Measurements from ENCODE around the gene GPC6.
"Not testable (repeated sequence)": the region's sequence is repeated elsewhere in the genome, so short reads cannot be mapped to it uniquely, and the experiment has no call there.

GPC6 gene

DNA sequence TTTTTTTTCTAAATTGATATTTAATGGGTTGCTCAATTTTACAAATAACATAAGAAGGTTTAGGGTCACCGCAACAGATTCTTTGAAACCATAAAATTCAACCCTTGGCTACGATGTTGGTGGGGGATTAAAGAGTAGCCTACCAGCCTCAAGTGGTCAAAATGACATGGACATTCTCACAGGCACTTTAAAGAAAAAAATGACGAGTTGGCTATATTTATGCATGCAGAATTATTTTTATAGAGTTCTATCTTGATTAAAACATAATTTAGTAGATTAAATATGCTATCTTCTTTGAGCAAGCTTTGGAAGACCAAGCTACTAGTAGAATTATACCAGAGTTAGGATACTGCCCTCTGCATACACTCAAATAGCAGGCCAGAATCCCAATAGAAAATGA is 959.9 kb downstream of the GPC6 start:
- no peak for DNase-seq (ENCODE audit: low read depth in 4 of 4, low spot score in 1 of 4)

DNA sequence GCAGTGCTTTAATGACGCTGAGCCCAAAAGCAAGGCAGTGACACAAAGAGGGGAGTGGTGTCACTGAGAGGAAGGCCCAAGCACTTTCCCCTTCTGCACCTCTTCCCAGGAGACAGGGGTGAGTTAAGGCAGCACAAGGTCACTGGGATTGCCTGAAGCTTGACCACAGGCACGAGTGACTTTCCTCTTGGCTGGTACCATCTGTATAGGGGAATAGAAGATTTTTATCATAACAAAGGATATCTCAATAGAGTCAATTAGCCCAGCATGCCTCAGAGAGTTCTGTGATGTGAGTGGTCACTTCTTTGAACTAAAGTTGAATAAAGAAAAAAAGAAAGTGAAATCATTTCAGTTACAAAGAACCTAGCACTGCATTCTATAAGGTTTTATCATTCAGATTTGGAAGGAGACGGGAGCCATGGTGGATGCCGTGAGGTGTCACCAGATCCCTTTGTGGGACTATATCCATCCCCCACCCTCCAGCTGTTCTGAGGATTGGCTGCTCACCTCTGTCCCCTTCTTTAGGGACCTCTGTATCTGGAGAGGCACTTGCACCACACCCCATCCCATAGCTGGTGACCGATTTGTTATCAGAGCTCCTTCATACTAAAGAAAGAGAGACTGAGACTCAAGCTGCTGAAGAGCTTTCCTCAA is 961.7 kb downstream of the GPC6 start:
- DNase-seq (ENCODE audit: low read depth in 4 of 4, low spot score in 1 of 4) = no peak

DNA sequence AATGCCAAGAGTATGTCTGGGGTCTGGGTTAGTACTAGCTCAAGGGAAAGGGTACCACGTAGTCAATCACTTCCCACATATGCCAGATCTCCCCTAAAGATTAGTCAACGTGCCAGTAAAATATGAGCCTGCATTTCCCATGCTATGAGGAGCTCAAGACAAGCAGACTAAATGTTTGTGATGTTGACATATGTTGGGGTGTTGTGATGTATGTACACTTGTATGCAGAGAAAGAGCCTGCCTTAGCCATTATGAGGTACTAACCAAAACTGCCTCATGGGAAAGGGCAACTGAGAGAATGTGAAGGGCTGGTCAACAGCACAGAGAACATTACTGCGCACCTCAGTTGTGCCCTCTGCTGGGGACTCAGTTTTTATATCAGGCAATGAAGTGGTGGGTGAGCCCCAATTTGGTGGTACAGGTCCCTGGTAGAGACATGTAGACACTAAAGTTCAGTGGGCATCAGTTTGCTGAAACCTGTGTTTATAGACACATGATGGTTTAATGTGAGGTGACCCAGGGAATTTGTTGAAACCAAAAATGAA is 965.9 kb downstream of the GPC6 start:
- DNase-seq (ENCODE audit: low read depth in 4 of 4, low spot score in 1 of 4) = no peak

DNA sequence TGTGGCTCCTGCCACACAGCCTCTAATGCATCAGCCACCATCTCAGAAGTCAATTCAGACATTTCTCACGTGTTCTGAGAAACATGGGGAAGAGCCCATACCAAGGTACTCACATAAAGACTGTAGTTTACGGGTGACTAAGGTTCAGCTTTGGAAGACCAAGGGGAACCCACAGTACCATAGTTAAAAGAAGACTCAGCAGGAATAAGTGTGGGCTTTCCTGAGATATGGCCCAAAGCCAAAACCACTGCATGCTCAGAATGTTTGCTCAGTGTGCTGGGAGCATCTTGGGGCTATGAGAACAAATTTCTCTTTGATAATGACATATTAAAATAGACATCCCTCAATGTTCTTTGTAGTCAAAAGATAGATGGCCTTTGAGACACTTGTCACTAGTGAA is 969.1 kb downstream of the GPC6 start:
- no peak for DNase-seq (ENCODE audit: low read depth in 4 of 4, low spot score in 1 of 4)

DNA sequence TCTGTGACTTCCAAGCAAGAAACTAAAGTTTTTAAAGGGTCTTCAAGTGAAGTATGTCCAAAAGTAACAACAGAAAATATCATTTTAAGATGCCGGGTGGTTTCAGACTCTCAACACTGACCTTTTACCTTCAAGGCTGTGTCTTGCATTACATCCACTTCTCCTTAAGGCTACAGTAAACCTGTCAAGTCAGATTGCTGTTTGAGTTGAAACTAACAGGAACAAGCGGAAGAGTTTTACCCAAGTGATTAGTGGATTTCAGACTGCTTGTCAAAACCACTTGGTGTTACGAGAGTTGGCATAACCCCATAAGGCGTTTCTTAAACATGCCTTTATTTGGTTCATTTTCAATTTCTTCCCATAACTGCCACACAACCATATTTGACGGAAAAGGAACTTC is 969.8 kb downstream of the GPC6 start:
- DNase-seq (ENCODE audit: low read depth in 4 of 4, low spot score in 1 of 4) = no peak

DNA sequence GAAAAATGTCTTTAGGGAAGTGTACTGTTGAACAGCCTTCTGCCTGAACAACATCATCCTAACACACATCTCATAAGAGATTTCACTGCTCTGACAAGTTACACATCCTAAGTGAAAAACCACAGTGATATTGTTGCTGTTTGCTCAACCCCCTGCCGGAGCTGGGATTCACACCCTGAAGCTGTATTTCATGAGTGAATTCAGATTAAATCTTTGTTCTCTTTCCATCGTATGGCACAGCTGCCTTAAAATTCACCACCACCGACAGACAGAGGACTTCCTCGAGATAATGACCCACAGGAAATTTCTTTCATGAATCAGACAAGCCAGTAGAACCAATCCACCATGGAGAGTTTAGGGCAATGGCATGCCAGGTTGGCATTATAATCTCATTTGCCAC is 972.1 kb downstream of the GPC6 start:
- no peak for DNase-seq (ENCODE audit: low read depth in 4 of 4, low spot score in 1 of 4)

DNA sequence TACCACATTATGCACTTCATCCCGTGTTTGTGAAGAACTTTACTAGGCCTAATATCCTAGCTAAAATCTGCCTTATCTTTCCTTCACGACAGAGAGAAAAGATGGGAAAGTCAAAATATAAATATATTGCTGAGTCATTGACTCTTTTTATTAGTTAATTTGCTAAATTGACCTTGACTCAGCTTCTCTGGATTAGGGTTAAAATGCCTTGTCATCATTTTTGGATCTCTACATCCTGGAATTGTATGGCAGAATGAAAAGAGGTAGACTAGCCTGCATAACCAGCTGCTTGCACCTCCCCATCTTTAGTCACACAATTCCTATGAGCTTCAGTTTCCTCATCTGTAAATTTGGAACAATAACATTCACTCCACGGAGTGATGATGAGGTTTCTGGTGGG is 972.5 kb downstream of the GPC6 start:
- DNase-seq (ENCODE audit: low read depth in 4 of 4, low spot score in 1 of 4) = no peak

DNA sequence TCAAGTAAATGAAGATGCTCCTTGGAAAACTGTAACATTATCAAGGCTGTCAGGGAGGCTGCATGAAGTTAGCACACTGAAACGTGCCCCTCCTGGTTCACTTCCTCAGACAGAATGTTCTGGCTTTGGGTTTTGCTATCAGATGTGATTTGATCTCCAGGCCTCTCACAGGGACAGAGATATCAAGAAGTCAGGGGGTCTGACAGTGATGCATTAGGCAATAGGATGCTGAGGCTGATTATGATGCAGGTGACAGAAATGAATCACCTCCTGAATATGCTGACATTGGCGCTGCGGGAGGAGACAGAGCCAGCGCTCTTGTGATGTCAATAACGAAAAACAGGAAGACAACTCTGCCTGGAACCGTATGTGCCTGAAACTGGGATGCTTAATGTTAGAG is 974.4 kb downstream of the GPC6 start:
- no peak for DNase-seq (ENCODE audit: low read depth in 4 of 4, low spot score in 1 of 4)

DNA sequence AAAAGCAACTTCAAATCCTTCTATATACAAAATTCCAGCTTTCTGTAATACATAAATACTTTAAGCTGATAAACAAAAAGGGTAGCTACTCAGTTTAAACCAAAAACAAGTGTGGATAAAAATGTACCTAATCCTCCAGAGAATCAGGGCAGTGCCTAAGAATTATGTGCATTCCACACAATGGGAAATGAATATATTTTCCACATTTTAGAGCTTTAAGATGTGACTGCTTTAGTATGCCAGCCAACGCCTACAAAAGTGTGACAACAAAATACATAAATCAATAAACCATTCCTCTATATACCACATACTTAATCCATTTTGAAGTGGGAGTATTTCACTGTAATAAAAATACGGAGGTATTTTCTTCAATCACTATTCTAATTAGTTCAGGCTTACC is 977.6 kb downstream of the GPC6 start:
- no peak for DNase-seq (ENCODE audit: low read depth in 4 of 4, low spot score in 1 of 4)

DNA sequence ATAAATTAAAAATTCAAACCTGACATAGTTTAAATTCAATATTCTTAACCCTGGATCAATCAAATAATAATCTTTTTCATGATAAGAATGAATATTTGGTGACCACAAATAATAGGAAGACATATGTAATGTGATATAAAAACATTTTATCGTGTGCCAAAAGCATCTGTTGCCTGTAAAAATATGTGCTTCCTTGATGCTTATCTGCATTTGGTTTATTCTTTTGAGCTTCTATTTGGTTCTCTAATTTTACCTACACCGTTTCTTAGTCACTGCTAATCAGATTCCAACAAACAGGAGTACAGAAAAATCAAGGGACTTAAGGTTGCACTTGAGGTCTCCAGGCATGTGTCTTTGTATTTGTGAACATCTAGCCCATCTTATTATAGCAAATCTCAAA is 978.3 kb downstream of the GPC6 start:
- DNase-seq (ENCODE audit: low read depth in 4 of 4, low spot score in 1 of 4) = no peak

DNA sequence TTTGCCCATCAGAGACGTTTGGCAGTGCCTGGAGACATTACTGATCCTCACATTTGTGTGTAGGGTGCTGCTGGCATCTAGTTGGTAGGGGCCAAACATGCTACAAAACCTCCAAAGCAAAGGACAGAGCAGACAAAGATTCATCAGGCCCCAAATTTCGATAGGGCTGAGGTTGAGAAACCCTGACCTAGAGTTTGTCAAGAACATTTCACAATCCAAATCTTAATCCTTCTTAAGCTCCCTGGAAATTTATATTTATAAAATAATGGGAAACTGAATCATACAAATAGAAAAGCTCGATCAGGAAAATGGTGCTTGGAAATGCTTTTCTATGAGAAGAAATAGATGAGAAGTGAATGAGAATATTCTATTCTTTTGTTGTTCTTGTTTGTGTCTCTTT is 979.3 kb downstream of the GPC6 start:
- DNase-seq (ENCODE audit: low read depth in 4 of 4, low spot score in 1 of 4) = no peak

DNA sequence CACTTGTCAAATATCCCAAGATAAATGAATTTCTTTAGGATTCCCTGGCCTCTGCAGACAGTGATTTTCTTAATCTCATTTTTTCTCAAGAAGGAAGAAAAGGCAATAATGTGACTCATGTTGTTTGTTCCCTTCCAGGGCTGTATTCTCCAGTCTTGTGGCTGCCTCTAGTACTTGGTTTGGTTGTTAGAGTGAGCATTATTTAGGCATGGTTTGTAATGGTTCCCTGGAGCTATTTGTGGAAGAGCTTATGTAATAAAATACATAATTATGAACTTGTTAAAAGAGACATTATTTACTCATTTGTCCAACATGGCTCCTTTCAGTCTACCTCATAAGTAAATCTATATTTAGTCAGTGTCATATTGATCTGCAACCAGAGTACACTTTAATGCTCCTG is 982.5 kb downstream of the GPC6 start:
- DNase-seq (ENCODE audit: low read depth in 4 of 4, low spot score in 1 of 4) = no peak

DNA sequence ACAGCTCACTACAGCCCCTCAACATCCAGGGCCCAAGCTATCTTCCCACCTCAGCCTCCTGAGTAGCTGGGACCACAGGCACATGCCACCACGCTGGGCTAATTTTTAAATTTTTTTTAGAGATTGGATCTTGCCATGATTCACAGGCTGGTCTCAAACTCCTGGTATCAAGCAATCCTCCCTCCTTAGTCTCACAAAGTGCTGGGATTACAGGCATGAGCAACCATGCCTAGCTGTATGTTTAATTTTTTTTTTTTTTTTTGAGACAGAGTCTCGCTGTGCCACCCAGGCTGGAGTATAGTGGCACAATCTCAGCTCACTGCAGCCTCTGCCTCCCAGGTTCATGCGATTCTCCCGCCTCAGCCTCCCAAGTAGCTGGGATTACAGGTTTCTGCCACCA is 983.3 kb downstream of the GPC6 start:
- DNase-seq (ENCODE audit: low read depth in 4 of 4, low spot score in 1 of 4) = not testable (repeated sequence)

DNA sequence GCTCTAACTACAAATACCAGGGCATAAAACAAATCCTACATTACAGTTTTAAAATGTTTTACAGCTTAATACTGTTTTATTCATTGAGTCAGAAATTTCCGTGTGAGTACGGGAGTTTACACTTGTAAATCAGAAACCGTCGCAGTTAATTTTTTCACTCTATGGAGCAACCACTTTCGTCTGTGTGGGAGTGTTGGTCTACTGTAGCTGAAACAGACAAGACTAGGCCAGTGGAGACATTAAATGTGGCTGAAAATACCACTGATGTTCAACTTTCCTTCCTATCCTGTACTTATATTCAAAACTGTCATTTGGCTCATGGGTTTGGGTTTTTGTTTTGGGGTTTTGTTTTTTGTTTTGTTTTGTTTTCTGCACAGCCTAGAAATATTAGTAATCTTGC is 984.2 kb downstream of the GPC6 start:
- no peak for DNase-seq (ENCODE audit: low read depth in 4 of 4, low spot score in 1 of 4)

DNA sequence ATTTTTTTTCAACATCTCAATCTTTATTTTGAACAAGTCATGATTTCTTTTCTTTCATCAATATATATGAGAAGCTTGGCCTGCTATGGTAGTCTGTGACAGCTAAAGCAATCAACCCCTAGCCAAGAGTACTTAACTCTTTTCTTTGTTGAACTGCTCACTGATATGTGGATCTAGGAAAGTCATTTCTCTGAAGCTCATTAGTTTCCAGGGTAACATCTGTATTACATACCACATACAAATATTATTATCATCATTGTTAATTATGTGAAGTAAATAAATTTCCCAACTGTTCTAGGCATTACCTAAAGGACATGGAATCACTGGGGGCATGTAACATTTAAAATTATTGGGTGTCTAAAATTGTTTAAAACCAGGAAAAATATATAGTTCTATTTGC is 985.6 kb downstream of the GPC6 start:
- no peak for DNase-seq (ENCODE audit: low read depth in 4 of 4, low spot score in 1 of 4)

DNA sequence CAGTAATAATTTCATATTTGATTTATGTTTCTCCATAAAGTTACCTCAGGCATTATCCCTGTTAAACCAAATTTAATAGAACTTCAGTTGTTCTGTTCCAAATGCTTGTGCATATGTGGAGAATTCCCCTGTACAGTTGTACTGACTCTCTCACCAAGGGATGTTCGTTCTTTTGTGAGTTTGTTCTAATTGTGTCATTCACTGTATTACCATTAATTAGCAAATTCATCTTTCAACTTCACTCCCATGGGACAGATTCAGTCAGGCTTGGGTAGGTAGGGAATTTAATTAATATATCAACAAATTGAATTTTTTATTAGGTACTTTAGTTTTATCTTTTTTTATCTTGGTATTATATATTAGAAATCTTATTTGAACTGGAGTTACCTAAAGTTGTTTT is 987.5 kb downstream of the GPC6 start:
- no peak for DNase-seq (ENCODE audit: low read depth in 4 of 4, low spot score in 1 of 4)

DNA sequence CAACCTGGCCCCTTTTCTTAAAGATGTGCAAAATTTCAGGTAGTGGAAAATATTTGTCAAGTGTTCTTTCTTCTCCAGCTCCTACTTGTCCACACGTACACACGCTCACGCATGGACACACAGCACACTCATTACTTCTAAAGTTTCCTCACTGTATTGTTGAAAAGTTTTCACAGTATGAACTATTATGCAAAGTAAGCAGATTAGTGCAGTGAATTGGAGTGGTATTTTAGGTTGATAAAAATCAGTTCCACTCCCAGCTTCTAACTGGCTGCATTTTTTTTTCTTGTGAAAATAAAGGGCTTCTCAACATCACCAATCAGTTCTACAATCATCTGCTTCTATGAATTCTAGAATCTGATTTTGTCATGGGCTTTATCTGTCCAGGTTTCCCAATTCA is 988.4 kb downstream of the GPC6 start:
- DNase-seq (ENCODE audit: low read depth in 4 of 4, low spot score in 1 of 4) = no peak

DNA sequence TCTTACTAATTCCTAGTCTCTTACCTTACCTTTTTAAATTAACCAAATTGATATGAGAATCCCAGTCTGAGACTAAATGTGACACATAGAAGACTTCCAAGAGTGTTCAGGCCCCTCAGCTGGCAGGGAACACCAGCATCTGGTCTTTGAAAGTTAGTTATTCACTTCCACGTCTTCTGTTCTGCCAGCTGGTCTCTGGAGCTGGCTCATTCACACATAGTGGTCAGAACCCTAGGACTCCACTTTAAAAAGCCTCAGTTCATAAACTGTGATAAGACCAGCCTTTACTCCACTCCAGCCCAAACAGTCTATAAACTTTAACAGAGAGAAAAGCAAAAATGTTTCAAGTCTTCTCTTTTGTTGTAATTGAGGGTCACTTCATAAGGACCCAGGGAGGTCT is 989.9 kb downstream of the GPC6 start:
- no peak for DNase-seq (ENCODE audit: low read depth in 4 of 4, low spot score in 1 of 4)

DNA sequence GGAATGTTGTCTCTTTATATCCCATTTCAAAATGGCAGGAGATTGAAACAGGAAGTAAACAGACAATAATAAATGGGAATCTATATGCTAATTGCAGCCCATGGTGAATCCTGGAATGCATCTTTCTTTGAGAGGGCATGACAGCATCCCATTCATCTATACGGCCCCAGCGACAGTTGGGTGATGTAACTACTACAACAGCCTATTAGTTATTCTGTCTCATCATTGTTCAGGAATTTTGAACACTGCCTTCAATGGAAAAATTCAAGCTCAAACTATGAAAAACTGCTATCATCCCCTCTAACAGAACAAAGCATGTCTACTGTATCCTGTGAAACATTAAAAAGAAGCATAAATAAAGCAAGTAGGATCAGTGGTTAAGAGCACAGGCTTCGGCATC is 990.8 kb downstream of the GPC6 start:
- no peak for DNase-seq (ENCODE audit: low read depth in 4 of 4, low spot score in 1 of 4)

DNA sequence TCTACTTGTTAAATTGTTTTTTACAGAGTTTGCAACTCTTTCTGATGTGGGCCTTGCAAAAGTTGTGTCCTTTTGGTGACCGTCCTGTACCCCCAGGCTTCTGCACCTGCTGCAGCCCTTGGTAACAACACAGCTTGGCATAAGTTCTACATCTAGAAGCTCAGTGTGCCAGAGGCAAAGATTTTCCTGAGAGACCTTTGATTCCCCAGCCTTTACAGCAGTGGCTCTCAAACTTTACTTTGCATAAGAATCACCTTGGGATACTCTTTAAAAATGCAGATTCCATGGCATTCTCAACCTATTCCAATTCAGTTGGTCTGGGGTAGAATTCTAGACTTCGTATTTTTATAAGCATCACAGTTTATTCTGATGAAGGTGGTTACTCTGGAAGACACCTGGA is 991.9 kb downstream of the GPC6 start:
- DNase-seq (ENCODE audit: low read depth in 4 of 4, low spot score in 1 of 4) = no peak

DNA sequence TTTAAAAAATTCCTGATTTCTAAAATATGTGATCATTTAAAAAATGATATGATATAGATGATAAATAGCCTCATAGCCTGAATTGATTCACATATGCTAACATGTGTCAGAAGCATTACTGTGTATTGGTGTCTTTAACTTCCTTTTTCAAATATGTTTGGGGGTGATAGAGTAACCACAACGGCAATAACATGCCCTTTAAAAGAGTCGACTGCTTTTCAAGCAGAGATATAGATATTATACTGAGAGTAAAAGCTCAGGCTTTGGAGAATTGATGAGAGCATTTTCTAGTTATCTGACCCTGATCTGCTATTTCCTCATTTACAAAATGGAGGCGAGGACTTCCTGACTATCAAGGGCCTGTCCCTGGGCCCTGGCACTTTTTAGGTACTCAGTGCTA is 992.3 kb downstream of the GPC6 start:
- DNase-seq (ENCODE audit: low read depth in 4 of 4, low spot score in 1 of 4) = no peak

DNA sequence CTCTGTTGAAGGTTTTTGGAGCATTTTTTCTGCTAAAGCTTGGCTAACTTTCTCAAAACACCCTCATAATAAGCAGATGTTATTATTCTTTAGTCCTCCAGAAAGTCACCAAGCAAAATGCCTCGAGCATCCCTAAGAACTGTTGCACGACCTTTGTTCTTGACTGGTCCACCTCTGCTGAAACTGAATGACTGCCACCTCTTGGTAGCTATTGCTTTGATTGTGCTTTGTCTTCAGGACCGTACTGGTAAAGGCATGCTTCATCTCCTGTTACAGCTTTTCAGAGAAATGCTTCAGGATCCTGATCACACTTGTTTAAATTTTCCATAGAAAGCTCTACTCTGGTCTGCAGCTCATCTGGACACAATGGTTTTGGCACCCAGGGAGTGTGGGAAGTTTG is 998.1 kb downstream of the GPC6 start:
- DNase-seq (ENCODE audit: low read depth in 4 of 4, low spot score in 1 of 4) = no peak

DNA sequence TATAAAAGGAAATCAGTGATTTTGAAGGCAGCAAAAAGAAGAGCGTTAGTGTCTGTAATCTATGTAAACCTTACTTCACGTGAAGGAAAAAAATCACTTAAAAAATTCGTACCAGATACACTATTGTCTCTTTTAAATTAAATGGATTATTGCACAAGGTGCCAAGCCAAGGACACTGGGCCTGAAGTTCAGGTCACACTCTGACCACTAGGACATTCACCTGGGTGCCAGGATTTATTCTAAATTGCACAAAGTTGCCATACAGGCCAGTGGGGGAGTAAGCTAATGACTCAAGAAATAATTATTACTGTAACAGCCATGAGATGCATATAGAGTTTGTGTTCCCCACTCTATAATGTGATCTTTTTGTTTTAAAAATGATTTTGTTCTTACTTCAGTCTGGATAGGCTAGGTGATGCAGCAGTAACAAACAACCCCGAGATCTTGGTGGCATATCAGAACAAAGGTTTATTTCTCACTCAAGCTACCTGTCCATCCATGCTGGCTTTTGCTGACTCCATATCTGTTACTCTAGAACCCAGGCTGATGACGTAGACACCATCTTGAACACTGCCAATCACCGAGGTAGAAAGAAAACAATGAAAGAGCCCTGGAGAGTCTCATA is 1000.8 kb downstream of the GPC6 start:
- DNase-seq (ENCODE audit: low read depth in 4 of 4, low spot score in 1 of 4) = no peak
